HG02884 (cell line): ENCODE data around the gene GALNT2.
A peak's percentile ranks its signal among the peaks of the same experiment; 100 is the strongest.

Experiments
- ATAC-seq: cut with Tn5 transposase; IDR thresholded peaks from one replicate; pipeline ENCODE4 v1.9.1; 2021; ENCODE audit warnings: mild to moderate bottlenecking, moderate library complexity; ENCODE audit not compliant: unreplicated experiment

GALNT2 gene

DNA sequence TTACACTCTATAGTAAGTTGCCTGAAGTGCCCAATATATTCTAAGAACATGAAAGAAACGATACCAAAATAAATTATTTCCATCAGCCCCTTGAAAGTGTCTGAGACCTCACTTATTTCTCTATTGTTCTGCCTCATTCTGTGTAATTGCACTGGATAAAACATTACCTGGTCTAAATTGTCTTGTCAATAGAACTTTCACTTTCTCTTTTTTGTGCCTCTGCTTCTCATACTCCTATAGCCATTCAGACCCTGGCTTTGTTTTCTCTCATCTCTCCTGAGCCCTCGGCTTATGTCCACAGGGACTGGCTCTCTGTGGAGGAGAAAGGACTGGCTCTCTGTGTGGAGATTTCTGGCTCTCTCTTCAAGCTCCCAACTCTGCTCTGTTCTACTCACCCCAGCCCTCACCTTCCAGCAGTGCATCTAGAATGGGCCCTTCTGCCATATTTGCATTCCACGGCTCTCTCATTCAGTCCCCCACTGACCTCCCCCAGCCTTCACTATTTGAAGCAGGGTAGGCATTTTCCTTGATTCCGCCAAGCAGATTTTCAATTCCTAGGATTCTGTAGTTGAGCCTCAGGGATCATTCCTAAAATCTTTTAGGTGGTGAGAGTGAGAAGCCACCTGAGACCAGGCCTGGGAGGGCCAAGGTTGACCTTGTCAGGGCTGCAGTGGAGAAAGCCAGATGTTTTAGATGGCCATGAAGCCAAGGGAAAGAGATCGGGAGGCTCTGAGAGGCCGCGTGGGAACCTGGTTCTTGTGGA, 15.9 kb upstream of the GALNT2 start:
- ATAC-seq, result no peak

DNA sequence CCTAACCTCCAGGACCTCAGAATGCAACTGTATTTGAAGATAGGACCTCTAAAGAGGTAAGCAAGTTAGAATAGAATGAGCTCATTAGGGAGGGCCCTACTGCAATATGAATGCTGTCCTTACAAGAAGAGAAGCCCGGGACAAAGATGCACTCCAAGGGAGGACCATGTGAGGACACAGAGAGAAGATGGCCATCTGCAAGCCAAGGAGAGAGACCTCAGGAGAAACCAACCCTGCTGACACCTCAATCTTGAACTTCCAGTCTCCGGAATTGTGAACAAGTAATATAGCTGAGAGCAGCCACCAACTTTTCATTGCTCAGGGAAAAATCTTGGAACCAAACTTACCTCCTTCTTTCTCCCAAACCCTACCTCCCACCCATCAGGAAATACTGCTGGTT, 15.0 kb upstream of the GALNT2 start:
- ATAC-seq, result no peak

DNA sequence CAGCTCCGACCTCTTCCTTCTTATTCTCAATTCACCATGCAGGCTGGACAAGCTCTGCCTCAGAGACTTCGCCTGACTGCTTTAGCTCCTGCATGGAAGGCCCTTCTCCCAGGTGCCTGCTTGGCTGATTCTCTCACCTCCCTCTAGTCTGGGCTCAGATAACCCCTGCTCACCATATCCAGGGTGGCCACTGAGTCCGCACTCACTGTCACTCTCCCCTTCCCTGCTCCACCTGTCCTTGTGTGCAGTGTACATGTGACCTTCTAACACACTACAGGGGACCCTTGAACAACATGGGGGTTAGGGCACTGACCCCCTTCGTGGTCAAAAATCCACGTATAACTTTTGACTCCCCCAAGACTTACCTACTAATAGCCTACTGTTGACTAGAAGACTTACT, 14.4 kb upstream of the GALNT2 start:
- ATAC-seq, result no peak

DNA sequence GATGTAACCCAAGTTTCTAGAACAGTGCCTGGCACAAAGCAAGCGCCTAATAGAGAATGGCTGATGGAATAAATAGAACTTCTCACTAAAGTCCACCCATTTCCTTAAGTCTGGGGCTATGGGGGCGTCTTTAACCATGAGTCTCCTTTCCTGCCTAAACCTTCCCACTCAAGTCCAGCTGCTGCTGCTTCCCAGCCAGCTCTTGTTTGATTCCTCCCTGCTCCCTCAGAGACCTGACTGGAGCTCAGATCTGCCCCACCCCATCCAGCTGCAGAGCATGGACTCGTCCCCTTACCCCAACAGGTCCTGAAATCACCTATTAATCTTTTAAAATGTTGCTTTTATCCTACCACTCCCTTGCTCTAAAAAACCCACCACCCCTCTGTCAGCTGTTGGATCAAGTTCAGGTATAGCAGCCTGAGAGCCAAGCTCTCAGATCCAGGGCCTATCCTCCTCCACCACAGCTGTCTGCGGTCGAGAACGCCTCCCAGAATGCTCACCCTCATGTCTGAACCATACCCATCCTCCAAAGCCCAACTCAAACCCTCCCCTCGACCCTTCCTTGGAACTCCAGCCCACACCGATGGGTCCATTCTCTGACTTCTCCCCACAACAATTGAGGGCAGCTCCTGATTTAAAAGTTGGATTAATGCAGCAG, 12.8 kb upstream of the GALNT2 start:
- no peak for ATAC-seq

DNA sequence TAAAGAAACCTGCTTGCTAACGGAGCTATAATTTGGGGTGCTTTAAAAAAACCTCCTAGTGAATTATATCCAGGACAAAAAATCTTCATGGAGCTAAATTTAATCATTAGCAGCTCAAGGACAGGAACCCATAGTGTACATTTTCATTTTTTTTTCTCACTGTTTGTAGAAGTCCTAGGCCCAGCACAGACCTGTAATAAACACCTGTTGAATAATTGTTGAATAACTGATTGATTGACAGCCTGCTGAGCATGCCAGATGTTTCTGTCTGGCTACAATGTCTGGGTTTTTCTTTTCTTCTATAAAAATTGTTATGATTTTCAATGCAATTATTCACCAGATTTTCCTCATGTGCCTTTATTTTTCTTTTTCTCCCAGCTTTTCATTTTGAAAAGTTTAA, 10.9 kb upstream of the GALNT2 start:
- ATAC-seq, result no peak

DNA sequence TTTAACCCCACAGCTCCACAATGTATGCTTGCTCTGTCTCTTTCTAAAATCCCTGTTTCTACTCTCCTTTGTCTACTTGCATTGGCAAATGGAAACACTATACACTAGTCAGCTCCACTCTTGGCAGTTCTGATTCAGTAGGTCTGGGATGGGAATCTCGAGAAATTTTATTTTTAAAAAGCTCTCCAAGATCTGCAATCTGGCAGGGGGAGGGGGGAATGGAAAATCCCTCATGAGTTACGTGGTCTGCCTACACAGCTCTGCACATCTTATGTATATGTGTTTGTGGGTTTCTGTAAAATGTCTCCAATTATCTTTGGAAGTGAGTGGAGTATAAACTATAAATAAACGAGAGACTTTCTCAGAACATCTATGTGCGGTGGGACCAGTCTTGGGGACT, 9.9 kb upstream of the GALNT2 start:
- no peak for ATAC-seq

DNA sequence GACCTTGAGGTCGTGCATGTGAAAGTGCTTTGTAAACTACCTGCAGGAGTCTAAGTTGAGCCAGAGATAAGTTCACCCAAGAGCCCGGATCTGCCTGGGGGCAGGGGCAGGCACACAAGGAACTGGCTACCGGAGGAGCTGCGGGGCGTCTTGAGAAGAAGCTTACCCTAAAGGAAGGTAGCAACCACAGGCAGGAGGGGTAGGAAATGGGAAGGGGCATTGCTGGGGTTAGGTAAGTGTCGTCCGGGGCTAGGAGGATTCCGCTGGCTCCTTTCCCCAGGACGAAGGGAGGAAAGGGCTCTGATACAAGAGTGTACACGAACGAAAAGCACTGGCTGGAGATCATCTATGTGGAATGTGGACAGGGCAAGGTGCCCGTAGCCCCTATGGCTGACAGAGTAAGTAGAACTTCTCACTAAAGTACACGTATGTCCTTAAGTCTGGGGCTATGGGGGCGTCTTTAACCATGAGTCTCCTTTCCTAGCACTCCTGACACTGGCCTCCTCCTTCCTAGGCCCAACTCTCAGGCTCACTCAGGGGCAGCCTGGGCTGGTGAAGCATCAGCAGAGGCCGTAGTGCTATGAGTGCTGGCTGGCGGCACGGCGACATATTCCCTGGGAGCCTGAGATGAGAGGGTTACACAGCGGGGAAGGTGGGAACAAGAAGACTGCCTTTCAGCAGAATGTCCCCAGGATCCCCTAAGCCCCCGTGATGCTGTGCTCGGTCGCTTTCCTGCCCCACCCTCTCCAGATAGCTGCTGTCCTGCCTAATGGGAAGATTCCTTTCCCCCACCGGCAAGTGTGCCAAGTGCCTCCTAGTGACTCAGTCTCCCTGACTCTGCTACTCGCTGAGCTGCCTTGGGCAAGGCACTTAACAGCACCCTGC, 9.1 kb upstream of the GALNT2 start:
- ATAC-seq, result no peak

DNA sequence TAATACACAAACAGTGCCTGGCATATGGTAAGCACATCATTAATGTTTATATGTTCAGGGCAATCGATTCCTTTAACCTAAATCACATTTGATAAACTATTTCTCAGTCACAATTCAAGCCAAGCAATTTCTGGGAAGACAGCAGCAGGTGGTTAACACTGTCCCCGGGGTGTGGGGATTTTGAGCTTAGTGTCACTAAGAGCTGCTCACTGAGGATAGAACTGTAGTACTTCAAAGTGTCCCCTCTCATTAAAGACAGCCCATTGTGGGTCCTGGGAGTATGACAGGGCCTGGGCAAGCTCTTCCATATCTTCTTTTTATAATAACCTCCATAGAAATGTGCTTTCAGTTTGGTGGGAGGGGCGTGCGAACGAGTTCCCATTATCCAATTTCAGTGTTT, 8.4 kb upstream of the GALNT2 start:
- ATAC-seq, result no peak

DNA sequence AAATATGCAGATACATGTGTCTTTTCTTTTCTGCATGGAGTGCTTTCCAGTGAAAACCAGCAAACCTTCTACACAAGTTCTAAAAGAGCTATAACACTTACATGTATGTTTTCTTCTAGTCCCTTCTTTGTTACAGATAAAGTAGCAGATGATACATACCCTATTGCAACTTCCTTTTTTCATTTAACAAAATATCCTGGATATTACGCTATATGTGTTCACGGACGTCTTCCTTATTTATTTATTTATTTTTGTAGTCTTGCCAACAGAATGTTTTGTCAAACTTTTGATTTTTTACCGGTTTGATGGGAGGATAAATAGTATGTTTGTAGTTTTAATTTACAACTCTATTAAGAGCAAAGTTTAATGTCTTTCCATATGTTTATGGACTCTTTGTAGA, 5.2 kb upstream of the GALNT2 start:
- ATAC-seq, result no peak

DNA sequence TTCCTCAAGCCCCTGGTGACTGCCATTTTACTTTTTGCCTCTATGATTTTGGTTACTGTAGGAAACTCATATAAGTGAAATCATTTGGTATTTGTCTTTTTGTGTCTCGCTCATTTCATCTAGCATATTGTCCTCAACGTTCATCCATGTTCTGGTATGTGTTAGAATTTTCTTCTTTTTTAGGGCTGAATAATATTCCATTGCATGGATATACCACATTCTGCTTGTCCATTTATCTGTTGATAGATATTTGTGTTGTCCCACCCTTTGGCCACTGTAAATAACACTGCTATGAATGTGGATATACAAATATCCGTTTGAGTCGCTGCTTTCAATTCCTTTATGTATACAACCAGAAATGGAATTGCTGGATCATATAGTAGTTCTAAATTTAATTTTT, 4.5 kb upstream of the GALNT2 start:
- no peak for ATAC-seq

DNA sequence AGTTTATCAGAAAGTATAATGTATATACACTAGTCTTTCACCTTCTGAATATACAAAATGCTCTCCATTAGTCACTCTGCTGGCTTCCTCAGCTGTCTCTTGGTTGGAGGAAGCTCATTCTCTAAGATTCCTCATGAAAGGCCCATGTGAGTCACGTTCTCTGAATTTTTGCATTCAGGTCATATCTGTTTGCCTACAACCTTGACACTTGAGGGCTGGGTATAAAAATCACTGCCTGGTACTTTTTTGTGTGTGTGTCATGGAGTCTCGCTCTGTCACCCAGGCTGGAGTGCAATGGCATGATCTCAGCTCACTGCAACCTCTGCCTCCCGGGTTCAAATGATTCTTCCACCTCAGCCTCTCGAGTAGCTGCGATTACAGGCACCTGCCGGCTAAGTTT, 2.8 kb upstream of the GALNT2 start:
- ATAC-seq, result no peak

DNA sequence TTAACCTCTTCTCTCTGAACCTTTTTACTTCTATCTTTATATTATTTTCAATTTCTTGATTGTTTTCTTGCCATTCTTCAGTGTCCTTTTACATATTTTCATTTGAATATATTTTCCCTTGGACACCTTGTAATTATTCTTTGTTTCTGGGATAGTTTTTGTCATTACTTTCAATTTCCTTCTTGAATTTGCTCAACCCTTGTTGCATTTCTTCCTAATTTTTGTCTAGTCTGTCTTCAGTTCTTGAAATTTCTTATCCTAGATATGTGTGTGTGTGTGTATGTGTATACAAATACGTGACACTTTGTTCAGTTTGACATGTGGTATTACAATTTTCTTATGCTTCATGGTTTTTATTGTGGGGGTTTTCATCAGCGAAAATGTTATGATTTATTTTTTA, 1.9 kb upstream of the GALNT2 start:
- no peak for ATAC-seq

DNA sequence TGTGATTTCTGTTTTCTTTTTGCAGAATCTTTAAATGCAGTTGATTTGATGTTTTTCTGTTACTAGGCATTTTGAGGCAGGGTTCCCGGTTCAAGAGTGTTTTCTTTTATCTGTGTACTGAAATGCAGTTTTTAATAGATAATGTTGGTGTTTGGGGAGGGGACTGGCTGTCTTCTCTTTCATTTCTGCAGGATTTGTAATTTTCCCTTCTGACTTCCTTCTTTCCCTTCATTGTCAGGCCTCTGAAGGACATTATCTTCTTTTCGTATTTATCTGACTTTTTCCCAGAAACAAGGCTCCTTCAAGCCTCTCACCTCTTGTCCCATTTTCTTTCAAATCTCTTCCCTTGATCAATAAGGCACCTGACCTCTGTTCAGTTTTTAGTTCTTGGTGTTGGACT, 1.5 kb upstream of the GALNT2 start:
- ATAC-seq, result no peak

DNA sequence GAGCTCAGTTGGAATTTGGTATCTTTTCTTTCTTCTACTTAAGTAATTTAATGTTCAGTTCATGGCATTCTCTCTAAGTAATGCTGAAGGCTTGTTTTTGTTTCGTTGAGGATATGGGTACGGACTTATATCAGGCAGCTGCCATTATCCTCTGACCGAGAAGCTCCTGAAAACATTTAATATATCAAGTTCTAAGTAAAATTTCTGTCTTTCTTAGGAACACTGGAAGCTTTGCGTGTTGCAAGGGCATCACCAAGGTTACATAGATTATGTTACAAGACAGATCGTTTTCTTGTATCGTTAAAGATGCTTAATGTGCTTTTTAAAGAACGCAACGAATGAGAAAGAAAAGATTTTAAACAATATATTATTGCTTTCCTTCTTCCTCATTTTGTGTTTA, 1.0 kb upstream of the GALNT2 start:
- no peak for ATAC-seq

DNA sequence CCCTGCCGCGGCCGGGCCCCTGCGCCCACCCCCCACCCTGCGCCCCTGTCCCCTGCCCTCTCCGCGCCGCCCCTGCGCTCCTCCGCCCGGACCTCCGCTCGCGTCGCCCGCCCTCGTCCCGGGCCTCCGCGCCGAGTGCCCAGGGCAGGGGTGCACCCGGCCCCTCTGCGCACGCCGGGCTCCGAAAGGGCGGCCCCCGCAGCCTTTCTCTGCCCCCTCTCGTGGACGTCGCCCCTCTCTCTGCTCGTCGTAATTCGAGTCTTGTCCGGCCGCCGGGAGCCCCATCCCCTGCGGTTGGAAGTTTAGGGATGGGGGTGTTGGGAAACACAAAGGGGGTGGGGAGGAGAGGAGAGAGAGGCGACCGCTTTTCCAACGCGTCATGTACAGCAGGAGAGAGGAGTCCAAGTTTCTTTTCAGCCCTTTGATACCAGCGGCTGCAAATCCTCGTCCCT, 407 bp downstream of the GALNT2 start:
- peak; percentile 3 for ATAC-seq

DNA sequence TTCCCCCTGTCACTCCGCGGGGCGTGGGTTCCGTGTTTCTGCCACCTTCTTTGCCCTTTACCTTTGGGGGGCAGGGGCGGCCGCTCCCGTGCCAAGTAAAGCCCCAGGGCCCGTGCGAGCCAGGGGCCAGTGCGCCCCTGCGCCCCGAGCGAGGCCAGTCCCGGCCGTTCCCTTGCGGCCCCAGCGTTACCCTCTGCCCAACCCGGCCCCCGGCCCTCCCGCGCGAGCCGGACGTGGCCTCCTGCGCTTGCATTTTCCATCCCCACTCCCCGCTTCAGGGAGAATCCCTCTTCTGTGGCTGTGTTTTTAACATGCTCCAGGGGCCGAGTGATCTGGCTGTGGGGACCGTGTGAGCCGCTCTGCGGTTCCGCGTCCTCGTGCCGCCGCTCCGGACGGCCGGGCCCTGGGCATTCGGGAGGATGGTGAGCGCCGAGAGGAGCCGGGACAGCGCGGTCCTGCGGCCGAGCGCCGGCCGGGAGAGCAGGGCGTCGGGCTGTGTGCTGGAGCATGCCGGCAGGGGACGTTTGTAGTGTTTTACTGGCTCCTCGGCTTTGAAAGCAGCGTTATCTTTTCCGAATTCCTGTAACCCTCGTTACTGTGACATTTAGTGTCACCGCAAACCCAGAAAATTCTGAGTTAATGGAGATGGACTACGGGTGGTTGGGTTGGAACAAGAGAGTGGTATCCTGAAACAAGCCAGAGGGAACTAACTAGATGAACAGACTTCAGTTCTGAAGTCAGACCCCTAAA, 1.0 kb downstream of the GALNT2 start:
- ATAC-seq, result no peak

DNA sequence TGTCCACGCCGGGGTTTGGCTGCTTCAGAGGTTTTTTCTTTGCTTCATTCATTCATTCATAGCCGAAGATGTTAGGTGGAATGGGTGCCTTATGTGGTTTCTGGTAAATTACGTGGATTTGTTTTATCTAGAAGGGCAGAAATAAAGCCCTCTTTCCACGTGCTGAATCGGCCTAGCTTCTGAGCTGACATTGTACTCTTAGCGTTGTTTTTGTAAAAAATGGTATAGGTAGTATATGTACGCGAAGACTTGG, 1.5 kb downstream of the GALNT2 start:
- no peak for ATAC-seq

DNA sequence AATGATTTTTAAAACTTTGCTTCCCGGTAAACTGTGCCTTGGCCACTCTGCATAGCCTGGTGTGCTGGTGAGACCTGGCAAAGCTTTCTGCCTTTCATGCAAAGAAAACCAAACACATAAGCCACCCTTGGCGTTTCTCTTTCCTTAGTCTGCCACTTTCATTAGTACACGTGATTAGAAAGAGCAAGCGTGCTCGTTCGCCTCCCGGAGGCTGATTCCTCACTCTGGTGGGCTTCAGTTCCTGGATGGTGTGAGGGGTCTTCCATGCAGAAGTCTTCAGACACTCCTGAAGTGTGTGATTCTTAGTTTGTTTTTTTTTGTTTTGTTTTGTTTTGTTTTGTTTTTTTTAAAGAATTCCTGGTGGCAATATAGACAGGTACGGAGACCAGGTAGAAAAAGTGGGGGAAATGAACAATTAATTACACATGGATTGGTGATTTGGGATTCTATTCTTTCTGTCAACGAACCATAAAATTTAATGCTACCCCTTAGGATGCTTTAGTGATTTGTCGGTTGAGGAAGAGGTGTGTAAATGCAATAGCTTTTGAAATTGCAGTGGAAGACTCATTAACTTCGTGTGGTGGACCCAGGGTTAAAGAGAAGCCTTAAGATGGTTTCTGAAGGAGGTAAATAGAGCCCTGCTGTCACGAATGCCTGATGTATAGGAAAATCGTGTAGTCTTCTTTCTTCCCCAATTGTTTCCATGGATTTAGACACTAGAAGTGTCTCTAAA, 2.1 kb downstream of the GALNT2 start:
- ATAC-seq, result no peak

DNA sequence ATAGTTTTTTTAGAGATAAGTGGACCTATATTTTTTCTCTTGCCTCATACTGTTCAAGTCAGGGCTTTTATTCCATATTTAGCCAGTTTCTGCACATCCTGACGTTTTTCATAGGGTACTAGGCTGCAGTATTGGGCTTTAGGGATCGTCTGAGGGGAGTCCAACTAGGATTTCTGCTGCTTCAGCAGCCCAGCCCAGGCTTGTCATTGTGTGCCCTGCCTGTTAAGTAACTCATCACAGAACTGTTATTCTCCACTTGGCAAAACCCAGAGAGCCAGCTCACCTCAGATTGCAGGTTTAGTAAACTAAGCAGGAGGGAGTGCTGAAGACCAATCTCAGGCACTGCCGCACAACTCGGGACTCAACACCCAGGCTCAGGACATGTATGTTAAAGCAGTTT, 2.8 kb downstream of the GALNT2 start:
- no peak for ATAC-seq

DNA sequence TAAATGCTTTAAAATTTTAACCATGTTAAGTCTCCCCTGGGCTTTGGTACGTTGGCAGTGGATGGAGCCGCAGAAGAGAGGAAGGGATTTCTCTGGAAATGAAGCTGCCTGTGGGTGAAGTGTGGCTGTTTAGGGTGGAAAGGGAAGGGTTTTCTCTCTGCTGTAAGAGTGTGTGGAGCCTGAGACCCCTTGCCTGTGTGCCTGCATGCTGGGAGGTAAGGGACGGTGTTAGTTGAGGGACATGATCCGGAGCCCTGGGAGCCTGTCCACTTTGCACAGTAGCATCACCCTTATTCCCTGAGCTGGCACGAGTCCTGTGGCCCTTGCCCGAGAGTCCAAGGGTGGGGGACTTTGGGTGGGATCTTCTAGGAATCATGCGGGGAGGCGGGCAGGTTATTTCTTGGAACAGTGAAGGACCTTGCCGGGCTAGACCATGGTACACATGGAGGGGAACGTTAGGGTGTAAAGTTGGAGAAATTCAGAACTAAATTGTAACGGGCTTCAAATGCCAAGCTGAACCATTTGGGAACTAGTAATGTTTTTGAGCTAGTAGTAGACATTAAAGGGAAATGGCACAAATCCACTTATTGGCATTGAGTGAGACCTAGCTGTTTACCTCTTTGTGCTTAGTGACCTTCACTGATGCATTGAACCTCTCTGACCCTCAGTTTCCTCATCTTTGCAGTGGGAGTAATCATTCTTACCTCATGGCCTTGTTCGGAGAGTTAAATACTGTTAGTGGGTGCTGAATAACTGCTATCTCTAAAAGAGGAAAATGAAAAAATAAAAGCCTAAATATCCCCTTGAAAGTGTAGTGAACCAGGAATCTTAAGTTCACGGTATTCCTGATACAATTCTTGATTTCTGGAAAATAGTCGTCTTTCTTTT, 3.5 kb downstream of the GALNT2 start:
- ATAC-seq, result no peak
